Naive B cell (primary cell): ENCODE measurements around the gene APBB3. TPM values are rescaled to one million over a fixed set of nuclear protein-coding genes. Genes with fewer than 3 reads are reported as not detected.
A peak's percentile ranks its signal among the peaks of the same experiment; 100 is the strongest.

Source experiments
- ATAC-seq, 2 donors: fragments of 150-1000 bp; cut with Tn5 transposase; 2 replicates each; pipeline ENCODE4 v1.10.0; 2021; ENCODE audit warnings: low read depth in 2 of 2, mild to moderate bottlenecking in 2 of 2, moderate library complexity in 2 of 2
- DNase-seq: peaks from one replicate; pipeline ENCODE4 v3.0.0; 2022
- H3K27ac Mint-ChIP-seq, 6 donors: one replicate each; pipeline ENCODE4 v1.8.0; 2020 to 2022; ENCODE audit warnings: mild to moderate bottlenecking in 6 of 6, mixed read lengths in 6 of 6, moderate library complexity in 5 of 6, inconsistent platforms in 2 of 6
- H3K27me3 Mint-ChIP-seq, 3 donors: one replicate each; pipeline ENCODE4 v1.8.0; 2021 to 2022; ENCODE audit warnings: mixed read lengths in 3 of 3, mild to moderate bottlenecking in 1 of 3
- H3K36me3 Mint-ChIP-seq, 2 donors: one replicate each; pipeline ENCODE4 v1.8.0; 2020 to 2022; ENCODE audit warnings: mixed read lengths in 2 of 2, inconsistent platforms in 1 of 2, mild to moderate bottlenecking in 1 of 2
- H3K4me1 Mint-ChIP-seq, 3 donors: one replicate each; pipeline ENCODE4 v1.8.0; 2020 to 2022; ENCODE audit warnings: mixed read lengths in 3 of 3, inconsistent platforms in 1 of 3, mild to moderate bottlenecking in 1 of 3, moderate library complexity in 1 of 3
- H3K4me3 Mint-ChIP-seq, 8 donors: one replicate each; pipeline ENCODE4 v1.8.0; 2020 to 2022; ENCODE audit warnings: mild to moderate bottlenecking in 8 of 8, mixed read lengths in 8 of 8, moderate library complexity in 8 of 8, inconsistent platforms in 2 of 8
- H3K9me3 Mint-ChIP-seq, 7 donors: one replicate each; pipeline ENCODE4 v1.8.0; 2020 to 2022; ENCODE audit warnings: mixed read lengths in 7 of 7, mild to moderate bottlenecking in 5 of 7, inconsistent platforms in 2 of 7, moderate library complexity in 1 of 7
- polyA plus RNA-seq, 6 donors: library from polyadenylated mRNA; unstranded; fragments of 300-500 nt; fragmentation: Illumina TruSeq; gene quantifications; one replicate each; pipeline ENCODE4 v1.2.3, GENCODE V29; 2021; ENCODE audit warnings: low read depth in 6 of 6

APBB3 gene
- polyA plus RNA-seq, 6 donors from 2014 or later: 6.3 to 9.0 (median 7.9) TPM; not detected in 1

- no peaks in the 10 kb centered on the region for H3K36me3 Mint-ChIP-seq
- peak overlapping the region in 2 of 6 donors; percentile 74 to 97 for H3K27ac Mint-ChIP-seq
- peaks cover 52 to 68% (median 64%) of the 10 kb centered on the region in 3 donors for H3K4me1 Mint-ChIP-seq
- peaks cover 0 to 1% (median 0%) of the 10 kb centered on the region in 7 donors for H3K9me3 Mint-ChIP-seq
- DNase-seq (no peak), ATAC-seq (no peak)
- H3K27me3 Mint-ChIP-seq: no peaks in the 10 kb centered on the region
- peak overlapping the region in 3 of 8 donors; percentile 87 to 94 (median 90) for H3K4me3 Mint-ChIP-seq
These were observed 5.9 kb downstream of the APBB3 start for GRCh38 chr5:140558542-140558941.

GRCh38 chr5:140557965-140558364 lies 6.4 kb downstream of the APBB3 start:
- Mint-ChIP-seq H3K27me3 (no peaks in the 10 kb centered on the region), H3K36me3 (no peaks in the 10 kb centered on the region), H3K27ac (peak overlapping the region; percentile 94 to 97 (median 96)), H3K9me3 (peaks cover 0 to 1% (median 0%) of the 10 kb centered on the region in 7 donors), H3K4me3 (peak overlapping the region; percentile 87 to 96 (median 92)), H3K4me1 (peaks cover 58 to 70% (median 64%) of the 10 kb centered on the region in 3 donors)
- DNase-seq: no peak
- no peak for ATAC-seq

GRCh38 chr5:140557136-140557805 lies 7.1 kb downstream of the APBB3 start, which contains the start of gene SRA1:
TSS of gene SRA1 (minus strand) at chr5:140557473. CDS start at chr5:140557452, 21 bp downstream.
- ATAC-seq (peak; percentile 95 to 96), DNase-seq (peak; percentile 83)
- Mint-ChIP-seq H3K27ac (peak within 1 kb of the TSS; percentile 94 to 97 (median 96)), H3K4me3 (peak within 1 kb of the TSS; percentile 87 to 96 (median 92)), H3K36me3 (no peaks in the 10 kb centered on the region), H3K4me1 (peaks cover 56 to 67% (median 58%) of the 10 kb centered on the region in 3 donors), H3K9me3 (peaks cover 0 to 1% (median 0%) of the 10 kb centered on the region in 7 donors), H3K27me3 (no peaks in the 10 kb centered on the region)

GRCh38 chr5:140556438-140556837 lies 8.0 kb downstream of the APBB3 start:
- no peak for ATAC-seq
- peaks cover 56 to 64% (median 58%) of the 10 kb centered on the region in 3 donors for H3K4me1 Mint-ChIP-seq

DNA sequence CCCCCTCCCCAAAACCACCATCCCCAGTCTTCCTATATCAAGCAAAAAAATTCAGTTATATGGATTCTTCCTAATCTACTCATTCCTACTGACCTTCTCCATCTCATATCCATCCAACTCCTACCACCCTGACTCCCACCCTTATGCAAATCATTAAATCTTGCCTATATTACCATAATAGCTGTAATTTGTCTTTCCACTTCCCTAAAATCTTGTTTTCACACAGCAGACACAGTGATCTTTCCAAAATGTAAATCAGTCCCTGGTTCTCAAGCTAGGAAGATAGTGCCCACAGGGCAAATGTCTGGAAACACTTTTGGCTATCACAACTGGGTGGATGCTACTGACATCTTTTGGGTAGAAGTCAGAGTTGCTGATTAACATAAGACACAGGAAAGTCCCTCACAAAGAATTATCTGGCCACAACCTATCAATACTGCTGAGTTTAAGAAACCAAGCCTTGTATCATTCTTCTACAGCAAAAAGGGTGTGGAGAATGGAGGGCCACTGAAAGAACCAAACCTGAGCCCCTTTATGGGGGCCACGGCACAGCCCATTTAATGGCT lies 8.6 kb downstream of the APBB3 start:
- ATAC-seq: no peak
- H3K27ac Mint-ChIP-seq: peak overlapping the region in 5 of 6 donors; percentile 49 to 95 (median 83)

More at GRCh38 chr5:140556438-140556837, 8.0 kb downstream of the APBB3 start:
- Mint-ChIP-seq H3K27ac (peak overlapping the region; percentile 13 to 97 (median 94)), H3K36me3 (no peaks in the 10 kb centered on the region), H3K4me3 (peak overlapping the region; percentile 87 to 96 (median 92)), H3K27me3 (no peaks in the 10 kb centered on the region), H3K9me3 (no peaks in the 10 kb centered on the region)
- no peak for DNase-seq

DNA sequence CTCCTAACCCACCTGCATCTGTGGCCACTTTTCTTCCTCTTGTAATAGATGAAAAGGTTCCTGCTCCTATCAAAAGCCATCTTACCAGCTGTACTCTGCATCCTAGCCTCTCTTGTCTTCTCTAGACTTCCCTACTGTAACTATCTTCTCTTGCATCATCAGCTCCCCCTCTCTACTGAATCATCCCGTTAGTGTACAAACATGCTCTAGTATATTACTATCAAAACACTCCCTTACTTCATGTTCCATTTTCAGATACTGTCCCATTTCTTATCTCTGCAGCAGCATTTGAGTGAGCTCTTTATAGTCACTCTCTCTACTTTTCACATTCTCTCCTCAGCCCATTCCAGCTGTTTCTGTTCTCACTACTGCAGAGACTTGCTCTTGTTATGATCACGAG lies 9.9 kb downstream of the APBB3 start:
- Mint-ChIP-seq H3K4me3 (peak overlapping the region in 1 of 8 donors; percentile 90), H3K27me3 (no peaks in the 10 kb centered on the region), H3K27ac (peak overlapping the region in 1 of 6 donors; percentile 5), H3K9me3 (no peaks in the 10 kb centered on the region), H3K36me3 (peaks cover 0 to 4% of the 10 kb centered on the region in 2 donors), H3K4me1 (peaks cover 57 to 60% (median 58%) of the 10 kb centered on the region in 3 donors)
- no peak for DNase-seq
- ATAC-seq: no peak

More for the DNA sequence above, 8.6 kb downstream of the APBB3 start:
- Mint-ChIP-seq H3K4me3 (peak overlapping the region; percentile 58 to 94 (median 91)), H3K27me3 (no peaks in the 10 kb centered on the region), H3K4me1 (peaks cover 53 to 58% (median 56%) of the 10 kb centered on the region in 3 donors), H3K9me3 (no peaks in the 10 kb centered on the region), H3K36me3 (no peaks in the 10 kb centered on the region)
- no peak for DNase-seq

- Mint-ChIP-seq H3K27ac (peak overlapping the region in 5 of 6 donors; percentile 5 to 83 (median 74)), H3K36me3 (peaks cover 0 to 4% of the 10 kb centered on the region in 2 donors), H3K27me3 (no peaks in the 10 kb centered on the region), H3K4me3 (peak overlapping the region in 2 of 8 donors; percentile 5 to 68), H3K9me3 (no peaks in the 10 kb centered on the region), H3K4me1 (peaks cover 59 to 68% (median 66%) of the 10 kb centered on the region in 3 donors)
- ATAC-seq (no peak), DNase-seq (no peak)
These were observed 10.7 kb downstream of the APBB3 start for GRCh38 chr5:140553657-140554056.

GRCh38 chr5:140551872-140552271 lies 12.5 kb downstream of the APBB3 start:
- DNase-seq: no peak
- Mint-ChIP-seq H3K9me3 (no peaks in the 10 kb centered on the region), H3K4me3 (peak overlapping the region in 1 of 8 donors; percentile 3), H3K27ac (peak overlapping the region in 4 of 6 donors; percentile 32 to 94 (median 80)), H3K27me3 (no peaks in the 10 kb centered on the region), H3K4me1 (peaks cover 52 to 66% (median 63%) of the 10 kb centered on the region in 3 donors), H3K36me3 (peaks cover 0 to 4% of the 10 kb centered on the region in 2 donors)
- no peak for ATAC-seq

GRCh38 chr5:140550147-140551079 lies 14.0 kb downstream of the APBB3 start:
- ATAC-seq: no peak
- DNase-seq: no peak
- H3K9me3 Mint-ChIP-seq: no peaks in the 10 kb centered on the region
- H3K4me1 Mint-ChIP-seq: peaks cover 40 to 58% (median 50%) of the 10 kb centered on the region in 3 donors
- H3K36me3 Mint-ChIP-seq: peaks cover 0 to 4% of the 10 kb centered on the region in 2 donors
- H3K27ac Mint-ChIP-seq: peak overlapping the region; percentile 33 to 94 (median 50)
- no peaks in the 10 kb centered on the region for H3K27me3 Mint-ChIP-seq
- H3K4me3 Mint-ChIP-seq: peak overlapping the region in 4 of 8 donors; percentile 32 to 87 (median 51)

DNA sequence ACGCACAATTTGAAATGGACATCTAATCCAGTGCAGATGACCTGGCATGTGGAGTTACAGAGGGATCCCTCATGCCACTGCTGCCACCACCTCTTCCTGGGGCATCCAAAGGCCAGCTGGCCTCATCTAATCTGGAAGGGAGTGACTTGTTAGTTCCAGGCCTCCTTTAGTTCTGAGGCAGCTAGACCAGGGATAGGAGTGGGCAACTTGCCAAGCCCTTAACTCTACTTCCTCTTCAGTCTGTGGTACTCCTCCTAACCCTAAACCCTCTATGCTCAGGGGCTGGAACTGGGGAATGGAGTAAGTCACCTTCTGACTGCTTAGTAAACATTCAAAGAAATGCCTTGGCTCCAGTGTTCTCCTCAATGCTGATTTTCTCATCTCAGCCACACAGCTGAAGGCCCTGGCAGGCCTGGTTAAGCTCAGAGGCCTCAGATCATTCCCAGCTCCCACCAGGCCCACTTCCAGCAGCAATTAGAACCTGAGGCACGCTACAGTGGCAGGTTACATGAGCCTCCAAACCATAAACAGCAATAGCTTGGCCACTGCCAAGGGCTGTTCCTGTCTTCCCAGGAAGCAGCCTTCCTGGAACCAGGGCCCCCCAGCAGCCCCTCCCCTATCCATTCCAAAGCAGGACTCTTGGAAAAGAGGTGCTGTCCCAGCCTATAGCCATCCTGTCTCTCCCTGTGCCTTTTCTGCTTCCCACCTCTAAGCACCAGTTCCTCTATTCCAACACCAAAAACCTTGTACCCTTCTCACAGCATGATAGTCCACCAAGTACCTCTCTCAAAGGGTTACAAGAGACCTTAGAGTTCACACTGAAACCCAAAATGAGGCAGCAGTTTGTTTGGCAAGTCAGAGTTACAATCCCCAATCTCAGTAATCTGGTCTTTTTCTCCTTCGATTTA lies 14.9 kb downstream of the APBB3 start:
- H3K36me3 Mint-ChIP-seq: peaks cover 6 to 9% of the 10 kb centered on the region in 2 donors
- DNase-seq (no peak), ATAC-seq (no peak)
- no peaks in the 10 kb centered on the region for H3K27me3 Mint-ChIP-seq
- peak overlapping the region; percentile 85 to 97 (median 96) for H3K27ac Mint-ChIP-seq
- H3K4me1 Mint-ChIP-seq: peaks cover 36 to 50% (median 41%) of the 10 kb centered on the region in 3 donors
- H3K4me3 Mint-ChIP-seq: peak overlapping the region; percentile 61 to 96 (median 88)
- H3K9me3 Mint-ChIP-seq: no peaks in the 10 kb centered on the region

DNA sequence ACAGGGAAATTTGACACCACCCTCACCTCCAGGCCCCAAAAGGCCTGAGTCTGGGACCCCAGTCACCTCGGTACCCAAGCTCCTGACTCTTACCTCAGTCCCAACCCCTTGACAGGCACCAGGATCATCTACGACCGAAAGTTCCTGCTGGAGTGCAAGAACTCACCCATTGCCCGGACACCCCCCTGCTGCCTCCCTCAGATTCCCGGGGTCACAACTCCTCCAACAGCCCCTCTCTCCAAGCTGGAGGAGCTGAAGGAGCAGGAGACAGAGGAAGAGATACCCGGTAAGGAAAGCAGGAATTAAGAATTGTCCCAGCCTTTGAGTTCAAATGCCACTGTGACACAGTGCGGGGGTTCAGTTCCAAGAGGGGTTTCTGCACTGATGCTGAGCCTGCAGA lies 15.6 kb downstream of the APBB3 start:
- peaks cover 34 to 43% (median 35%) of the 10 kb centered on the region in 3 donors for H3K4me1 Mint-ChIP-seq
- H3K36me3 Mint-ChIP-seq: peaks cover 11% of the 10 kb centered on the region in 2 donors
- H3K9me3 Mint-ChIP-seq: no peaks in the 10 kb centered on the region
- ATAC-seq (no peak), DNase-seq (no peak)
- H3K27ac Mint-ChIP-seq: peak overlapping the region; percentile 94 to 98 (median 97)
- H3K4me3 Mint-ChIP-seq: peak overlapping the region in 7 of 8 donors; percentile 61 to 97 (median 92)
- no peaks in the 10 kb centered on the region for H3K27me3 Mint-ChIP-seq

DNA sequence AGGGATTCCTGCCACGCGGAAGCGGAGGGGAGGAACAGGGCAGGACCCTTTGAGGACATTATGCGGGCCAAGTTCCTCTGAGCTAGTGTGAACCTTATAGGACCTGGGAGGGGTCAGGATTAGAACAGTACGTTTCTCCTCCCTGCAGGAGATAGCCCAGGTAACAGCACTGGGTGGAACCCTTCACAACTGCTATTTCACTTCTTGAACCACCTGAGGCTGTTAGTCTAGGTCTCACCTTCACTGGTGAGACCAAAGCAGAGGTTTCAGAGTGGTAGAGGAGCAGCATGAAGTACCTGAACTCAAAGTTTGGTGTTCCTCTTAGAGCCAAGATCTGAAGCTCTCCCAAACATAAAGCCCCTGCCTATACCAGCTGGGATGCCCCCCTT lies 16.1 kb downstream of the APBB3 start:
- Mint-ChIP-seq H3K9me3 (no peaks in the 10 kb centered on the region), H3K4me3 (peak overlapping the region; percentile 87 to 97 (median 92)), H3K27ac (peak overlapping the region; percentile 94 to 98 (median 97)), H3K4me1 (peaks cover 29 to 38% (median 30%) of the 10 kb centered on the region in 3 donors), H3K27me3 (no peaks in the 10 kb centered on the region), H3K36me3 (peaks cover 11% of the 10 kb centered on the region in 2 donors)
- no peak for DNase-seq
- ATAC-seq: peak in 1 of 2 donors; percentile 6
